ENCODE results near the gene PLA2G6. TPM values are rescaled to one million over a fixed set of nuclear protein-coding genes. Genes with fewer than 3 reads are reported as not detected.

The PLA2G6 gene
- total RNA-seq, 1 experiment from 2014 or later, result 16.2 TPM

- intact Hi-C loops (cut with micrococcal nuclease; ENCODE audit: unreplicated experiment), result no loop called here
- Histone ChIP-seq H3K4me3 (ENCODE audit: low read depth in 2 of 2, low read length in 2 of 2) (no peak overlapping the region), H3K27ac (ENCODE audit: low read length) (no peak overlapping the region), H3K4me1 (ENCODE audit: control insufficient read depth, insufficient read depth, low read length) (no peaks in the 10 kb centered on the region), H3K36me3 (ENCODE audit: control insufficient read depth, insufficient read depth, low read length) (no peaks in the 10 kb centered on the region), H3K9me3 (ENCODE audit: control insufficient read depth, insufficient read depth, low read depth, low read length) (no peaks in the 10 kb centered on the region), H3K27me3 (ENCODE audit: control insufficient read depth, insufficient read depth, low read length) (no peaks in the 10 kb centered on the region)
- in situ Hi-C loops (cut with HindIII; ENCODE audit: low pct_unique_long_range_greater_than_20kb, low sequenced_read_pairs), result no loop called here
- TF ChIP-seq TCF7L2 (IDR thresholded peaks at IDR 0.05; ENCODE audit: low read depth, low read length) (no peak), POLR2AphosphoS5 (IDR thresholded peaks at IDR 0.05; ENCODE audit: low read depth, low read length) (no peak), SIN3A (IDR thresholded peaks at IDR 0.05; ENCODE audit: borderline replicate concordance, insufficient read depth, low read depth, low read length) (no peak)
- TF ChIP-seq, protein P1, sequence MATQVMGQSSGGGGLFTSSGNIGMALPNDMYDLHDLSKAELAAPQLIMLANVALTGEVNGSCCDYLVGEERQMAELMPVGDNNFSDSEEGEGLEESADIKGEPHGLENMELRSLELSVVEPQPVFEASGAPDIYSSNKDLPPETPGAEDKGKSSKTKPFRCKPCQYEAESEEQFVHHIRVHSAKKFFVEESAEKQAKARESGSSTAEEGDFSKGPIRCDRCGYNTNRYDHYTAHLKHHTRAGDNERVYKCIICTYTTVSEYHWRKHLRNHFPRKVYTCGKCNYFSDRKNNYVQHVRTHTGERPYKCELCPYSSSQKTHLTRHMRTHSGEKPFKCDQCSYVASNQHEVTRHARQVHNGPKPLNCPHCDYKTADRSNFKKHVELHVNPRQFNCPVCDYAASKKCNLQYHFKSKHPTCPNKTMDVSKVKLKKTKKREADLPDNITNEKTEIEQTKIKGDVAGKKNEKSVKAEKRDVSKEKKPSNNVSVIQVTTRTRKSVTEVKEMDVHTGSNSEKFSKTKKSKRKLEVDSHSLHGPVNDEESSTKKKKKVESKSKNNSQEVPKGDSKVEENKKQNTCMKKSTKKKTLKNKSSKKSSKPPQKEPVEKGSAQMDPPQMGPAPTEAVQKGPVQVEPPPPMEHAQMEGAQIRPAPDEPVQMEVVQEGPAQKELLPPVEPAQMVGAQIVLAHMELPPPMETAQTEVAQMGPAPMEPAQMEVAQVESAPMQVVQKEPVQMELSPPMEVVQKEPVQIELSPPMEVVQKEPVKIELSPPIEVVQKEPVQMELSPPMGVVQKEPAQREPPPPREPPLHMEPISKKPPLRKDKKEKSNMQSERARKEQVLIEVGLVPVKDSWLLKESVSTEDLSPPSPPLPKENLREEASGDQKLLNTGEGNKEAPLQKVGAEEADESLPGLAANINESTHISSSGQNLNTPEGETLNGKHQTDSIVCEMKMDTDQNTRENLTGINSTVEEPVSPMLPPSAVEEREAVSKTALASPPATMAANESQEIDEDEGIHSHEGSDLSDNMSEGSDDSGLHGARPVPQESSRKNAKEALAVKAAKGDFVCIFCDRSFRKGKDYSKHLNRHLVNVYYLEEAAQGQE (IDR thresholded peaks at IDR 0.05; ENCODE audit: insufficient read depth in 1 of 2, low read depth in 2 of 2, low read length in 1 of 2), result no peak
- TF ChIP-seq, protein P2, sequence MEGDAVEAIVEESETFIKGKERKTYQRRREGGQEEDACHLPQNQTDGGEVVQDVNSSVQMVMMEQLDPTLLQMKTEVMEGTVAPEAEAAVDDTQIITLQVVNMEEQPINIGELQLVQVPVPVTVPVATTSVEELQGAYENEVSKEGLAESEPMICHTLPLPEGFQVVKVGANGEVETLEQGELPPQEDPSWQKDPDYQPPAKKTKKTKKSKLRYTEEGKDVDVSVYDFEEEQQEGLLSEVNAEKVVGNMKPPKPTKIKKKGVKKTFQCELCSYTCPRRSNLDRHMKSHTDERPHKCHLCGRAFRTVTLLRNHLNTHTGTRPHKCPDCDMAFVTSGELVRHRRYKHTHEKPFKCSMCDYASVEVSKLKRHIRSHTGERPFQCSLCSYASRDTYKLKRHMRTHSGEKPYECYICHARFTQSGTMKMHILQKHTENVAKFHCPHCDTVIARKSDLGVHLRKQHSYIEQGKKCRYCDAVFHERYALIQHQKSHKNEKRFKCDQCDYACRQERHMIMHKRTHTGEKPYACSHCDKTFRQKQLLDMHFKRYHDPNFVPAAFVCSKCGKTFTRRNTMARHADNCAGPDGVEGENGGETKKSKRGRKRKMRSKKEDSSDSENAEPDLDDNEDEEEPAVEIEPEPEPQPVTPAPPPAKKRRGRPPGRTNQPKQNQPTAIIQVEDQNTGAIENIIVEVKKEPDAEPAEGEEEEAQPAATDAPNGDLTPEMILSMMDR (IDR thresholded peaks at IDR 0.05), result no peak
- no peak for ATAC-seq
- CTCF ChIA-PET, result no interaction called here
- BruUV-seq (replicated peaks), result no TSS peak
- no peak for DNase-seq (ENCODE audit: low read depth, low spot score)
- POLR2A ChIA-PET, result no interaction called here
Measured at GRCh38 chr22:38066381-38067027, 115.1 kb downstream of the PLA2G6 start.

DNA sequence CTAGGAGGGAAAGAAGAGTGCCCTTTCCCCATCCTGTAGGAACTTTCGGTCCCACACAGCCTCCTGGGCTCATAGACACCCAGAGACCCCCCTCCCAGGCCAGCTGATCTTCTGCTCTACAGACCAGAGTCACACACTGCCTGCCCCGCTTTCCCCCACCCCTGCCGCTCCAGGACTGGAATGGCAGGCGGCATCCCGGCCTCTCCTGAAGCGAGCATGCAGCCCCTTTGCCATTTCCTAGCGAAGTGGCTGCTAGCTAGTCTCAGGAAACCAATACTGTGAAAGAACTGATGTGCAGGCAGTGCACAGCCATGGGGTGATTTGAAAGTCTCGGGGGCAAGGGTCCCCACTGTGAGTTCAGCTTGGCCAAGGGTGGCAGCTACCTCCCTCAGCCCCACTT lies 116.1 kb downstream of the PLA2G6 start:
- ChIA-PET CTCF (no interaction called here), POLR2A (no interaction called here)
- ATAC-seq, result no peak
- no peaks in the 10 kb centered on the region for H3K9me3 ChIP-seq (ENCODE audit: control insufficient read depth, insufficient read depth, low read depth, low read length)
- in situ Hi-C loops (cut with HindIII; ENCODE audit: low pct_unique_long_range_greater_than_20kb, low sequenced_read_pairs) (no loop called here), intact Hi-C loops (cut with micrococcal nuclease; ENCODE audit: unreplicated experiment) (no loop called here)
- TF ChIP-seq POLR2AphosphoS5 (IDR thresholded peaks at IDR 0.05; ENCODE audit: low read depth, low read length), result no peak
- TF ChIP-seq, protein P2 (IDR thresholded peaks at IDR 0.05), result no peak
- TF ChIP-seq, protein P1 (IDR thresholded peaks at IDR 0.05; ENCODE audit: insufficient read depth in 1 of 2, low read depth in 2 of 2, low read length in 1 of 2), result no peak
- DNase-seq (ENCODE audit: low read depth, low spot score), result no peak
- H3K4me1 ChIP-seq (ENCODE audit: control insufficient read depth, insufficient read depth, low read length), result no peaks in the 10 kb centered on the region
- H3K36me3 ChIP-seq (ENCODE audit: control insufficient read depth, insufficient read depth, low read length), result no peaks in the 10 kb centered on the region
- no TSS peak for BruUV-seq (replicated peaks)
- no peak overlapping the region for H3K4me3 ChIP-seq (ENCODE audit: low read depth in 2 of 2, low read length in 2 of 2)
- H3K27ac ChIP-seq (ENCODE audit: low read length), result no peak overlapping the region
- H3K27me3 ChIP-seq (ENCODE audit: control insufficient read depth, insufficient read depth, low read length), result no peaks in the 10 kb centered on the region
